HG02885 (cell line): ENCODE results near the gene ZFAND3.
"Not testable (repeated sequence)": the region's sequence is repeated elsewhere in the genome, so short reads cannot be mapped to it uniquely, and the experiment has no call there.

Experiments used
- ATAC-seq: cut with Tn5 transposase; IDR thresholded peaks from one replicate; pipeline ENCODE4 v1.9.1; 2021; ENCODE audit warnings: mild to moderate bottlenecking; ENCODE audit not compliant: unreplicated experiment, poor library complexity

Gene ZFAND3

GRCh38 chr6:37926661-37927060, 107.1 kb downstream of the ZFAND3 start:
- ATAC-seq = no peak

DNA sequence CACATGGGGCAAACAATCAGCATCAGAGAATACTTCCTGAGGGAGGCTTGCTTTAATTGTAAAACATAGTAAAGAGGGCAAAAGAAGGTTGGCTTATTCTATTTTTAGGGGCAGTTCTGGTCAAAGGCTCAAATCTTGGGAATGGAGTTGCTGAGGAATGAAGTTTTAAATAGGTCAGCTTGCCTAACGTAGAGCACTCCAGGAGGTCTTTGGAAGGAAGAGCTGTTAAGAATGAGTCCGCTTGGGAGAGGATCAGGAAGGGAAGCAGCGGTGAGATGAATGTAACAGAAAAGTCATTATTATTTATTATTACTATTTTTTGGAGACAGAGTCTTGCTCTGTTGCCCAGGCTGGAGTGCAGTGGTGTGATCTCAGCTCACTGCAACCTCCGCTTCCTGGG, 108.7 kb downstream of the ZFAND3 start:
- ATAC-seq = no peak

DNA sequence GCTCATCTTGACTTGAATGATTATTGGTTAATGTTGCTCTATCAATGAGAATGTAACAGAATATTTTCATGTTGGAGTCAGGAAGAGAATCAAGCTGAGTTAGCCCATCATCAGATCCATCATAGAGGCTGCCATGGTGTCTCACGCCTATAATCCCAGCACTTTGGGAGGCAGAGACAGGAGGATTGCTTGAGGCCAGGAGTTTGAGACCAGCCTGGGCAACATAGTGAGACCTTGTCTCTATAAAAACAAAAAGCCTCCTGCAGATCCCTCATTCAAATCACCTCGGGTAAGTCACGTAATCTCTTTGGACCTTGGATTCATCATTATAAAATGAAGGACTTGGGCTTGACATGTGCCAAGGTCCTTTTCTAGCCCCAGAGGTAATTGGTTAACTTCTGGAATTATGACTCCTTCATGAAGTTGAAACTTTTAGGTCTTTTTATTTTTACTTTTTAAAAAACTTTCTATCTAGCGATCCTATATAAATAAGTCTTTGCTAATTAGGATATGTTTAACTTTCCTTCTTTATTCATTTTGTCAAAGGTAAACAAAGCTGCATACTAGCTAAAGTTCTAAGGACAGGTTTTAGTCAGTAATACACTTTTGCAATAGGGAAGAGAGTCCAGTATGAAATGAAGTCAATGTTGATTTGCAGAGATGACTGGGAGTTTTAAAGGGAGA, 110.9 kb downstream of the ZFAND3 start:
- no peak for ATAC-seq

- ATAC-seq = no peak
These were observed 111.5 kb downstream of the ZFAND3 start for GRCh38 chr6:37931066-37931465.

DNA sequence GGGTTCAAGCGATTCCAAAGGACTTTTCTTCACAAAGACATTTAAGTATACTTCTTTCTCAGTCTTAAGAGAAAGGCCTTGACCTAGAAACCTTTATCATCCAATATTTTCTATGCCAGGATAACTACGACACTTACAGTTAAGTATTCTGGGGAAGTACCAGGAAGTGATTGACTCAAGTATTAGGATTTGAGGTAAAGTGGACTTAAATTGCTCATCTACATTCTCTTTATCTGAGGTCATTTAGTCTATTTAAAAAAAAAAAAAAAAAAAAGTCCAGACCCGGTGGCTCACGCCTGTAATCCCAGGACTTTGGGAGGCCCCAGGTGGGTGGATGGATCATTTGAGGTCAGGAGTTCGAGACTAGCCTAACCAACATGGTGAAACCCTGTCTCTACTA, 114.7 kb downstream of the ZFAND3 start:
- ATAC-seq = no peak

GRCh38 chr6:37936150-37936549, 116.6 kb downstream of the ZFAND3 start:
- ATAC-seq = no peak

GRCh38 chr6:37936906-37937305, 117.4 kb downstream of the ZFAND3 start:
- ATAC-seq = no peak

- ATAC-seq = no peak
These were observed 119.4 kb downstream of the ZFAND3 start for GRCh38 chr6:37938909-37939308.

DNA sequence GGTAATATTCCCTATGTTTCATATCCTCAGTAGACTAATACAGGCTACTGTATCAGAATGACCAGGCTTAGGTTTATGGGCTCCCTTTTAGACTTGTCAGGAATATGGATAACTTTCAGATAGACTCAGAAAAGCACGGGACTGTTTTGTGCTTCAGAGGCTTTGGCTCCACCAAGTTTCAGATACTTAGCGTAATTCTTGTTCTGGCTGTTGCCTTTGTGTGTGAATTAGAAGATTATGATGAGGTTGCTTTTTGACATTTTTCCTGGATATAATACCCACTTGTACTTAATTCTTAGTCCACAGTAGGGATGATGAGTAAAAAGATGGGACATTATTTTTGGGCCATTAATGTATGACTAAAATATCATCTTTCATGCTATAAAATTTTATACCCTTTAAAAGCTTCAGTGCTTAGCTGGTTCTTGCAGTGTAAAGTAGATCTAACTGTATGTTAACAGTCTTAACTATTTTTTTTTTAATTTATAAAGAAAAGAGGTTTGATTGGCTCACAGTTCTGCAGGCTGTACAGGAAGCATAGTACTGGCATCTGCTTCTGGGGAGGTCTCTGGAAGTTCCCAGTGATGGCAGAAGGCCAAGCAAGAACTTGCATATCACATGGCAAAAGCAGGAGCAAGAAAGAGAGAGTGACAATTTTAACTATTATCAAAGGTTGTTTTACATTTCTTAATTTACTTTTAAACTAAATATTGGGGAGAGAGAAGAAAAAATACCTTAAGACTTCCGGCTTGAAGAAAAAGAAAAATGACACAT, 120.7 kb downstream of the ZFAND3 start:
- ATAC-seq = no peak

- ATAC-seq = no peak
These were observed 122.3 kb downstream of the ZFAND3 start for GRCh38 chr6:37941871-37942270.

- ATAC-seq = no peak
These were observed 123.3 kb downstream of the ZFAND3 start for GRCh38 chr6:37942606-37943376.

DNA sequence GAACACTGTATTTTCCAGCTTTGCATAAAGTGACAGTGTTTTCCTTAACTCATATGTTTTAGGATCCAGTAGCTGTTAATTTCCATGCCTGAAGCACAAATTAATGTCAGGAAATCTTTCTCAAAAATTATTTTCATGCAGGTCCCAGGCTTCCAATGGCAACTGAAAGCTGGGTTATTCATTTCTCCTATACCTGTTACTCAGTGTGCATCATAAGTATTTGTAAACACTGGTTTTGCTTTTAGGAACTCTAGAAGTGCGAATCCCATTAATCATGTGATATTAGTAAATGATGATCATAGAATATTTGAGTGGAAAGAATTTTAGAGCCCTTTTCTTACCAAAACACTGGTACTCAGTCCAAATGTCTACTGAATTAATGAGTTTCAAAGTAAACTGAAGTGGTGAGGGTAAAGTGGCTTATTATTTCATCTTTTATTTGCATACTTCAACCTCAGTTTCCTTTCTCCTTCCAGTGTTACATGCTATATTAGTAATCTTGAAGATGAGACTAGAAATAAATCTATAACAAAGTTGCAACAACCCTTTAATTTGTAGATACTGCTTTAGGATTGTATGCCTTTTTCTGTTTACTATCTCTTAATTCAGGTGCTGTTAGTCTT, 124.0 kb downstream of the ZFAND3 start:
- ATAC-seq = no peak

DNA sequence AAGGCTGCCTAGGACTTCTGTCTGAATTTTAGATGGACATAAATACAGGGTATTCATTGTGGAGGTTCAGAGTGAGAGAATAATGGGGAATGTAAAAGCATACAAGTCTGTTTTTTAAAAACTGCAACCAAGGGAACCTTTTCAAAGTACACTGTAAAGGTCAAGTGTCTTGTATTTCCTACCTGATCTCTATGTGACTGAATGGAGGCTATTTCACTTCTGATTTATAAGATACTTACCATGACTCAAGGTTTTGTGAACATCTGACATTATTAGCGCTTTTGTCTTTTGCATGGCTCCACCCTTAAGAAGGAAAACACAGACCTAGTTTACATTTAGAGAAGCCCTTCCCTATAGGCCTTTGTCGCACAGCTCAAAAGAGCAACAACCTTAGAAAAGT, 126.5 kb downstream of the ZFAND3 start:
- no peak for ATAC-seq

- ATAC-seq = no peak
These were observed 127.9 kb downstream of the ZFAND3 start for GRCh38 chr6:37947468-37947867.

- ATAC-seq = not testable (repeated sequence)
These were observed 129.1 kb downstream of the ZFAND3 start for GRCh38 chr6:37948584-37948983.

DNA sequence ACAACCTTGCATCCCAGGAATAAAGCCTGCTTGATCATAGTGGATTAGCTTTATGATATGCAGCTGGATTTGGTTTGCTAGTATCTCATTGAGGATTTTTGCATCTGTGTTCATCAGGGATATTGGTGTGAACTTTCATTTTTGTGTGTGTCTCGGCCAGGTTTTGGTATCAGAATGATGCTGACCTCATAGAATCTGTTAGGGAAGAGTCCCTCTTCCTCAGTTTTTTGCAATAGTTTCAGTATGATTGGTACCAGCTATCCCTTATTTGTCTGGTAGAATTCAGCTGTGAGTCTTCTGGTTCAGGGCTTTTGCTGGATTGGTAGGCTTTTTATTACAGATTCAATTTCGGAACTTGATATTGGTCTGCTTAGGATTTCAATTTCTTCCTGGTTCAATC, 132.5 kb downstream of the ZFAND3 start:
- ATAC-seq = no peak

DNA sequence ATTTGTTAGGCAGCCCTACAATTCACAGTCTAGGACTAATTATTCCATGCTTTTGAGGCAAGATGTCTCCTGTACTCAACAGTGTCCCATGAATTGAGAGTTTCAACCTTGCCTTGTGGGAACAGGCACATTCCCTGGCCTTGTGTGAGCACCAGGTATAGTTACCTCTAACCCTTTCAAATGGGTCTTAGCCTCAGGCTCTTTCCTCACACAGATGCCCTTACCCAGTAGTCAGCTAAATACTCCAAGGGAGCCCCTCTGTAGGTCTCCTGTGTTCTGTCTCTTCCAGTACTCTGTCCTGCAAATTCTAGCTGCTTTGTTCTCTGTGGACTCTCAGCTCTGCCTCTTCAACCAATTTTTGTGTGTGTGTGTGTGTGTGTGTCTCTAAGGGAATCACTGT, 135.3 kb downstream of the ZFAND3 start:
- no peak for ATAC-seq

DNA sequence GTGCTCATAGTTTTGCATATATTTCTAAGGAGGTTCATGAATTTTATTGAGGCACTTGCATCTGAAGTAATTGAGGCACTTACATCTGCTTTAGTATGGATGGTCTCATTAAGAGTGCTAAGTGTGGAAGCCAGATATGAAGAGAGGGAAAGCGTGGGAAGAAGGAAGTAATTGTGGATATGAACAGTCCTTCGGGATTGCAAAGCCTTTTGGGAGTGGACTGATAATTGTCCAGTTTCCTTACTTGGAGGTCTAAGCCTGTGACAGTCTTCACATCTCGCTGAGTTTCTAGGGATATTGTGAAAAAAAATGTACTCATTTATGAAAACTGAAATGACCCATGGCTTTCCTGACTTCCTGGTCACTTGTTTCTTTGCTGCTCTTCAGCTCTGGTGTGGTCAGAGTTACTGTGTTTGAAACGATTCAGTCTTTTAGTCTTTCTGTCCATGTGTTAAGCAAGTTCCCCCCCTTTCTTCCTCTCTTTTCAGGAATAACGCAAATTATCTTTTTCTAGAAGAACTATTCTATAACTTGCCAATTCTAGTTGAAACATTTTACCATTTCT, 137.3 kb downstream of the ZFAND3 start:
- no peak for ATAC-seq

GRCh38 chr6:37959061-37959460, 139.5 kb downstream of the ZFAND3 start:
- ATAC-seq = no peak

- ATAC-seq = no peak
These were observed 140.8 kb downstream of the ZFAND3 start for GRCh38 chr6:37960139-37960935.
